Measurements from ENCODE around the gene RGS17.
"Not testable (repeated sequence)": the region's sequence is repeated elsewhere in the genome, so short reads cannot be mapped to it uniquely, and the experiment has no call there.

The RGS17 gene

DNA sequence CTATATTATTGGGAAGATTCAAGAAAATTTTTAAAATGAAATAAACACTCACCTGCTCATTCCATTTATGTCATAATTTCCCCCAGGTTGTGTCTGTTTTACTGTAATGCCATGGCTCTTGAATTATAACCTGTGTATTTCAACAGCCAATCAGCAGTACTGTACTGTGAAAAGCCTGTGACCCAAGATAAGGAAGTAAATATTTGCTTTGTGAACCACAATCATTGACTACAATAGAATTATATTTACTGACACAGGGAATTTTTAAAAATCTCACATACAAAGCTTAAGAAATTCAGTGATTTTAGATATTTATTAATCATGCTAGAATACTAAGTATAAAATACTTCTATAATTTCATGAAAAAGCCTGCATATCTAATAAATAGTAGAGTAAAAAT, 6.0 kb downstream of the RGS17 start:
- no peak for DNase-seq (ENCODE audit: low read depth in 2 of 2)

DNA sequence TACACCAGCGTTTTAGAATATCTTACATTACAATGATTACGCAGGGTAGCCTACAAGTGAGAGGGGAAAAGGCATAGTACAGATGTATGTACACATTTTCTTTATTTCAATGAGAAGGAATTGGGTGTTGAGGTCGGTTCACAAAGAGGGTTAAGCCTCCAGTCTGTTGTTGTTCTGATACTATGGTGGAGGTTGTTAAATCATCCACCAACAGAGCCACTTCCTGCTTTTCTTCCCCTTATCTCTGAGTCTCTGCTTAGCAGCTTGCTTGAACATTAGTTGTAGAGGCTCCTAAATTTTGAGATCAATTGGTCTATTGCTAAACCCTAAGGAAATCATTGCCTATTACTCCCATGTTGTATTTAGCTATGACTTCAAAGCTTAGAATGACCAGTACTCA, 7.3 kb downstream of the RGS17 start:
- DNase-seq (ENCODE audit: low read depth in 2 of 2) = no peak

DNA sequence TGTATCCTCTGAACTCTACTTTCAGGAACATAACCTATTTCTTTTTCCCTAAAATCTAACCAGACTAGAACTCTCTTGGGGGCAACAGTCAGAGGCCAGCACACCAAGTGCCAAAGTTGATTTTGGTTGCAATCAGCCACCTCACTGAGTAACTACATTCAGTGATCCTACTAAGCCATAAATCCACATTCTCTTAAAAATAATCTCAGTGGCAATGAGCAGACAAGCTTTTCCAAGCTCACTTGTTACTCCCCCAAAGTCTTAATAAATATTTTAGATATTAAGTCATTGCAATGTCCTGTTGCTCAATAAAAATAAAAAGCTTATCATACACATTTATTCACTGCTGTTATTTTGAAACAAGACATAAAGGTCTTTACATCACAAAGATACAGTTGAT, 9.8 kb downstream of the RGS17 start:
- no peak for DNase-seq (ENCODE audit: low read depth in 2 of 2)

DNA sequence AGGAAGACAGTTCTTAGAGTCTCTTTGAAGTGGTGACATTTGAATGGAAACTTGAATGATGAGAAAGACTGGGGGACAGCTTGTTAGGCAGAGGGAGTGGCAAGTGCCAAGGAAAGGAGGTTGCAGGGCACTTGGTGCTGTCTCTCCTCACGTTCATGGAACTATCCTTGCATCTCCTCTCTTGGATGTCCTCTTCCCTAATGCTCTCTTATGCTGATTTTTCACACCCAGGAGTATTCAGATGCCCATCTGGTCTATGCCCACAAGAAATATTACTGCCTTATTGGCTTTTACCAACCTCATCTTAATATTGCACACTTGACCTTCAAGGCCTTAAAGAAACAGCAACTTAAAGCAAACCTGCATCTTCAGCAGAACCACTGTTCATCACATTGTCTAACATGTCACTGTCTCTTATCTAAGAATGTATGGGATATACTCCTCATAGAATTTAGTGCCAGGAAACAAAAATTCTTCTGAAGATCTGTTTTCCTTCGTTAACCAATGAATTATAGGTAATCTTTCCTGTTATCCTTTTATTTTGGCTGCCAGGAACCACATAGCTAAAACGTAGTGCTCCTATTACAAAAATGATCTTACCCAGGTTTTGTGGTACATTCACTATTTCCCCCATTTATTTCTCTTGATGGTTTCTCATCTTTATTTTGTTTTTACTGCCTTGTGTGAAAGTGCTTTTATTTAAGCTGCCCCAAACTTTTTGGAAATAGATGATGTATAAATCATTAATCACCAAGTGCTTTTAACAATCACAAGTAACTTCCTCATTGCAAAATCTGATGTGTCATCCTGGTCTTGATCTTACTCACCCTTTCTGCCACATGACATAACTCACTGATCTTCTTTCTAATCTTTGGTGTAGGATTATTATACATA, 12.8 kb downstream of the RGS17 start:
- no peak for DNase-seq (ENCODE audit: low read depth in 2 of 2)

DNA sequence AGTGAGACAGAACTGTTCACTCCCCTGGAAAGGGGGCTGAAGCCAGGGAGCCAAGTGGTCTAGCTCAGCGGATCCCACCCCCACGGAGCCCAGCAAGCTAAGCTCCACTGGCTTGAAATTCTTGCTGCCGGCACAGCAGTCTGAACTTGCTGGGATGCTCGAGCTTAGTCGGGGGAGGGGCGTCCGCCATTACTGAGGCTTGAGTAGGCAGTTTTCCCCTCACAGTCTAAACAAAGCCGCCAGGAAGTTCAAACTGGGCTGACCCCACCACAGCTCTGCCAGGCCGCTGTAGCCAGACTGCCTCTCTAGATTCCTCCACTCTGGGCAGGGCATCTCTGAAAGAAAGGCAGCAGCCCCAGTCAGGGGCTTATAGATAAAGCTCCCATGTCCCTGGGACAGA, 20.0 kb downstream of the RGS17 start:
- DNase-seq (ENCODE audit: low read depth in 2 of 2) = not testable (repeated sequence)

DNA sequence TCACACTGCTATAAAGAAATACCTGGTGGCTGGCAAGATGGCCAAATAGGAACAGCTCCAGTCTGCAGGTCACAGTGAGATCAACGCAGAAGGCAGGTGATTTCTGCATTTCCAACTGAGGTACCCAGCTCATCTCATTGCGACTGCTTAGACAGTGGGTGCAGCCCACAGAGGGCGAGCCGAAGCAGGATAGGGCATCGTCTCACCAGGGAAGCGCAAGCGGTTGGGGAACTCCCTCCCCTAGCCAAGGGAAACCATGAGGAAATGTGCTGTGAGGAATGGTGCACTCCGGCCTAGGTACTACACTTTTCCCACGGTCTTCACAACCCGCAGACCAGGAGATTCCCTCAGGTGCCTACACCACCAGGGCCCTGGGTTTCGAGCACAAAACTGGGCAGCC, 20.5 kb downstream of the RGS17 start:
- not testable (repeated sequence) for DNase-seq (ENCODE audit: low read depth in 2 of 2)

DNA sequence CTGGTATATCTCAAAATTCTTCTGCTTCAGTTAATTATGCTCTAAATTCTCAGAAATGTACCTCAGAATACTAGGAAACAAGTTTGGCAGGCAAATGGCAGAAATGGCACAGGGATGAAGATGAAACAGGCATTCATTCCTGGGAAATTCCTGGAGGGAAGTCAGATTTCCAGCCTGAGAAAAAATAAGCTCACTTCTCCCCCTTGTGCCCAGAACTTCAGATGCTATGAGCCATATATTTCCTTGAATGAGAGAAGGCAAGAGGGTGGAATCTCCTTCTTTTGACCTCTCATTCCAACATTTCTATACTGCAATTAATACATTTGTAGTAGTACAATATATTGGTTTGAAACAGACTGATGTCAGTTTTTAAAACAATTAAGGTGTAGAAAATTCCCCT, 22.8 kb downstream of the RGS17 start:
- DNase-seq (ENCODE audit: low read depth in 2 of 2) = no peak

DNA sequence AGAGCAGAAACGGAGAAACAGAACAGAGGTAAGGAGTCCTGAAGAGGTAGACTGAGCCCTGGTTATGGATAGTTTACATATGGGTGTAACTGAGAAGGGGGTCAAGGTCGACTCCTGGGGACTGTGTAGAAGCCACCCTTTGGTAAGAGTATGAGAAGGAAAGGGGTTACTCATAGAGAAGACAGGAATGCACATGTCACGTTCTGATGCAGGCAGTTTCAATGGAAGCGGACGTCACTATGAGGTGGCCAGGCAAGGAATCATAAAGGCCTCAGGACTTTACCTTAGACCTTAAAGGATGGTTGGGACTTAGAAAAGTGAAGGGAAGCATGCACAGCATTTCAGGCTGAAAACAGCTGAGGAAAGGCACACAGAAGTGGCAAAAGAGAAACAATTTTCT, 25.1 kb downstream of the RGS17 start:
- no peak for DNase-seq (ENCODE audit: low read depth in 2 of 2)

DNA sequence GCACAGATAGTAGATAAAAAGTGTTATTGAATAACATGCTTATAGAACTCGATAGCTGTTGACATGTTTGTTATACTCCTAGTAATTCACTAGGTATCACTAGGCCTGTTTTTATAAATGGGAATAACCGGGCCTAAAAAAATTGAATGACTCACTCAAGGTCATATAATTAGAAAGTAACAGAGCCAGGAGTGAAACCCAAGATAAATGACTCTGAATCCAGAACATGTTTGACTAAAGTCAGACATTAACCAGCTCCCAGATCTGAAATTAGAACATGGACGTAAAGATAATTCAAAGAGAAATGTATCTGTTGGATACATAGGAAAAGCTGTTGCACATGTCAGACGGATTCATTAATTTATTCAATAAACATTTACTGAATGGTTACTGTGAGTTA, 26.9 kb downstream of the RGS17 start:
- no peak for DNase-seq (ENCODE audit: low read depth in 2 of 2)

DNA sequence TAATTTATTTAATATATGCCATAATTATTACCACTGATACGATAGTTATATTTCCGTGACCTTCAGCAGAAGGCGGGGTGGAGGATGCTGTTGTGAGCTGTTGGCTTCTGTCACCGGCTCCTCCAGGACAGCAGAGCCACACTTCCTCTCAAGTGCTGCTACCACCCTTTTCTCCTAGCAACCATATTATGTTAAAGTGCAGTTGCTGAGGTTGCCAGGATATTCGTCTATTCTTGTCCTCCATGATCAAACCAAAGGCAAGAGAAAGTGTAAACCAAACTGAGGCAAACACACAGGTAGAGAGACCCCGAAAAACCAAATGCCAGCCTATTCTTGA, 27.8 kb downstream of the RGS17 start:
- DNase-seq (ENCODE audit: low read depth in 2 of 2) = no peak

DNA sequence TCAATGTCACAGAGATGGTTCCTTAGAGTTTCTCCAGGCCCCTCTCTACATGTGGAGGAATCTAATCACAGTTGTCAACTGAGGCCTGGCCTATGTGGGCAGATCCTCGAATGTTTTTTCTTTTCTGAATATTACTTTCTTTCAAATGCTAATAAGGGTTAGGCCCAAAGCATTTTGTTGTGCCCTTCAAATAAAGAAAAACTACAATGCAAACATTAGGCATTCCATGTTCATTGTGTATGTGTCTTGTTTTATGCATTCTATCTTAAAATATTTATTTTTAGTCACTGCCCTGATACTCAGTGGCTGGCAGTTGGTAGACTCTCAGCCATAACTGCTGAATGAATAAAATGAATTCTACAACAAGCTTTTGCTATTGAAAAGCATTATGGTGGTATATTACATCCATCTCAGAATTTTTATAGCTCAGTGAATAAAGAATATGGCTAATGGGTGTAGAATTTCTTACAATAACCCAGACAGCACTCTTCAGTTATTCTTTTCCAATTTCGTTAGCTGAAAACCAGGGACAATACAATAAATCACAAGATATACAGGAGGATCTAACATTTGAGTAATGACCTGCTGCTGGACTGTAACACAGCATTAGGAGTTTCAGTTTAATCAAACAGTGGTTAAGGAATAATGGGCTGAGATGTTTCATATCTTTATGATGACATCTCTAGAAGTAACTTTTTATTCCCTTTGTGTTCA, 28.3 kb downstream of the RGS17 start:
- no peak for DNase-seq (ENCODE audit: low read depth in 2 of 2)

DNA sequence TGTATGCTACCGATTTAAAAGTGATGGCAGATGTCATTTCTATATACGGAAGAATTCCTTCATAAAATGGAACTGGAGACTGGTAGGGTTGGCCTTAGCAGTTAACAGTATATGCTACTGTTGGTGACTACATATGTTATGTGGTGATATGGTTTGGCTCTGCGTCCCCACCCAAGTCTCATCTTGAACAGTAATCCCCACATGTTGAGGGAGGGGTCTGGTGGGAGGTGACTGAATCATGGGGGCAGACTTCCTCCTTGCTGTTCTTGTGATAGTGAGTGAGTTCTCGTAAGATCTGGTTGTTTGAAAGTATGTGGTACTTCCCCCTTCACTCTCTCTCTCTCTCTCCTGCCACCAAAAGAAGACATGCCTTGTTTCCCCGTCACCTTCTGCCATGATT, 29.6 kb downstream of the RGS17 start:
- no peak for DNase-seq (ENCODE audit: low read depth in 2 of 2)

DNA sequence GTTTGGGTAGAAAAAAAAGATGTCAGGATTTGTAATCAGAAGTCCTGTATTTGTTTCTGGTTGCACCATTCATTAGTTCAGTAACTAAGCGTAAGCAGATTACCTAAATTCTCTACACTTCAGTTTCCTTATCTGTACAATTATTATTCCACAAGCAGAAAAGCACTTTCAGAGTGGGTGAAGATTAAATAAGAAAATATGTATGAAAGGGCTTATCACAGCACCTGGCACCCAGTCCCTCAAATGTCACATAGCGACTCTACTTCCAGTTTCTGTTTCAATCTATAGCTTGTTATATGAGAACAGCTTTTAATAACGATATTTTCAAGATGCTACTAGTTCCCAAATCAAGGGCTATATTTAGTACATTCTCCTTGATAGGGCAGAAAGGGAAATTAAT, 31.4 kb downstream of the RGS17 start:
- no peak for DNase-seq (ENCODE audit: low read depth in 2 of 2)

DNA sequence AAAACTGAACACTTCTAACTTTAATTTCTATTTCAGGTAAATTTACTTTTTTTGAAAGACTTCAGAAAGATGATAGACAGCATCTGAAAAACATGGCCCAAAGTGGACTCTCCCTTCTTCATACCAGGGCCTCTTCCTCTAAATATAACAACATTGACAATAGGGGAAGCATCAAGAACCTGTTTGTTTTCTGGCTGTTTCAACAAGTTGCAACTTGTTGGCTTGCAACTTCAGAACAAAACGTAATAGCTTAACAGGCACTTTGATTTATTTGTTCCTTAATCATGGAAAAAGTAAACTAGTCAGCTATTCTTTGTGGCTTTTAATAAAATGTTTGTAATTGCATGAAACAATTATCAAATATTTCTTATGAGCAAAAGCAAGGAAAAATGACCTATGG, 34.3 kb downstream of the RGS17 start:
- DNase-seq (ENCODE audit: low read depth in 2 of 2) = no peak

DNA sequence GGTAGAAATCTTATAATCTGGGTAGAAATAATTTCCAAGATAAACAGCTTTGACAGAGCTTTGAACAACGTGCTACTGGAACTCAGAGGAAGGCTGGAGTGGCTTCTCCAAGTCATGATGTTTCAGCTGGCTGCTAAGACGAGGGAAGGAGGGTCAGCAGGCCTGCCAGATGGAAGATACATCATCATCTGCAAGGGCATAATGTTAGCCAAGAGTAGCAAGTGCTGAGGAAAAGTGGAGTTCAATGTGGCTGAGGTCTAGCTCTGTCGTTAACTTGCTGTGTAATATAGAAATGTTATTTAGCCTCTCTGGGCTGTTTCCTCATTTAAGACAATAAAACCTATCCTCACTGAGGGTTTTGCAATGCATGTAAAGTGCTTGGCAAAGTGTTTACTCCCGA, 35.1 kb downstream of the RGS17 start:
- no peak for DNase-seq (ENCODE audit: low read depth in 2 of 2)

DNA sequence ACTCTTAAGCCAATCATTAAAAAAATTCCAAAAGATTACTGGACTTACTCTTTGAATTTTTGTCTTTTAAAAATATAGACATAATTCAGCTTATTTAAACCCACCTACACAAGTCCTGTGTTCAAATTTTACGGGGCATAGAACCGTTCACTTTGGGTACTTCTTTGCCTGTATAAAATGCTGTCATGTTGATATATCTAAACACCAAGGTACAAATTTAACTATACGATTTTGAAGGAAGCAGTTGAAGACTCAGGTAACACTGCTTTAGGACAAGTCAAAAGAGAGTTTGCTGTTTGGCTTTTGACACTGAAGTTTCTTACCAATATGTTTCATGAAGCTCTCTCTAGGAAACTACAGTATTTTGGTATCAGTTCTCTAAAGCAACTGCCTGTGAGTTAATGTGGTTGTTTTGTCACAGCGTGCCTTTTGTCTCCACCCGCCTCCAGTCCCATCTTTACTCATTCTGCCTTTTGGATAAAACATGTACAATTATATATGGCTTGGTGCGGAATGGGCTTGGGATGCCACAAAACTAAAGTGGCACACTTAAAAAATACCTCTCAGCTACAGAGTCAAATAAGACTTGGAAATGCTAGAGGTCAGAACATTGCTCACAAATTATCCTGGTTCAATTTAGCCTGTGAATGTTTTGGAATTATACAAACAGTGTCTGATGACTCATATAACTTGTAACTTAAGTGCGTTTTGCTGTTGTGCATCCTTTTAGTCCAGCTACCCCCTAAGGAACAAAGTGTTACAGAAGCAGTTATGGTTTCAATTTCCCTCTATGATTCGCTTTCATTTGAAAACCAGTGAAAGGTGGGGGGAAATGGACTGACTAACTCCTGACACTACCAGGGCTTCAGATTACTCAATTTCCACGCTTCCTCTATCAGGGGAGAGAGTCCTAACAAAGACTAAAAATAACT, 38.7 kb downstream of the RGS17 start:
- no peak for DNase-seq (ENCODE audit: low read depth in 2 of 2)

DNA sequence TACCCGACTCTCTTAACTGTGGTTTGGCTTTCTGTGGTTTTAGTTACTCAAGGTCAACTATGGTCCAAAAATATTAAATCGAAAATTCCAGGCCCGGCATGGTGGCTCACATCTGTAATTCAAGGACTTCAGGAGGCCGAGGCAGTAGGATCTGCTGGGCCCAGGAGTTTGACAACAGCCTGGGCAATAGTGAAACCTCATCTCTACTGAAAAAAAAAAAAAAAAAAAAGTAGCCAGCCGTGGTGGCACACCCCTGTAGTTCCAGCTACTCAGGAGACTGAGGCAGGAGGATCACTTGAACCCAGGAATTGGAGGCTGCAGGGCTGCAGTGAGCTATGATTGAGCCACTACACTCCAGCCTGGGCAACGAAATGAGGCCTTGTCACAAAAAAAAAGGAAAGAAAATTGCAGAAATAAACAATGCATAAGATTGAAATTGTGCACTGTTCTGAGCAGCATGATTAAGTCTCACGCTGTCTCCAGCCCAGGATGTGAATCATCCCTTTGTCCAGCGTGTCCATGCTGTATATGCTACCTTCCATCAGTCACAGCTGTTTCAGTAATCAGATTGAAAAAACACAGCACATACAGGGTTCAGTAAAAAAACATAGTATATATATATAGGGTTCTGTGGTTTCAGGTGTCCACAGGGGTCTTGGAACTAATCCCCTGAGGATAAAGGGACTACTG, 40.7 kb downstream of the RGS17 start:
- no peak for DNase-seq (ENCODE audit: low read depth in 2 of 2)

DNA sequence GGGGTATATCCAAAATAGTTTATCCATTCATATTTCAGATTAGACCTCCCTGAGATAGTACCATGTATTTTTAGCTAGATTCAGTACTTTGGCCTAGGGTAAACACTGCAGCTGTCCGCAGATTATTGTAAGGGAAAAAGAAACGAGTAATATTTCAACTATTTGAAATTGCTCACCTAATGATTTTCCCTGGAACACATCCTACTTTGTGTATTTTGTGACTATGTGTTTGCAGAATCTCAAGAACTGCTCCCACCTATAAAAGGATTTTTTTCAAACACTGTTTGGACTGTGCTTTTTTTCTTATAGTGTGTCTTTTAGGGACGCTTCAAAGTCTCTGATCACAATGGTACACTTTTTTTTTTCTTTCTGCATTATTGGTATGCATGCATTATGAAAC, 42.3 kb downstream of the RGS17 start:
- no peak for DNase-seq (ENCODE audit: low read depth in 2 of 2)

DNA sequence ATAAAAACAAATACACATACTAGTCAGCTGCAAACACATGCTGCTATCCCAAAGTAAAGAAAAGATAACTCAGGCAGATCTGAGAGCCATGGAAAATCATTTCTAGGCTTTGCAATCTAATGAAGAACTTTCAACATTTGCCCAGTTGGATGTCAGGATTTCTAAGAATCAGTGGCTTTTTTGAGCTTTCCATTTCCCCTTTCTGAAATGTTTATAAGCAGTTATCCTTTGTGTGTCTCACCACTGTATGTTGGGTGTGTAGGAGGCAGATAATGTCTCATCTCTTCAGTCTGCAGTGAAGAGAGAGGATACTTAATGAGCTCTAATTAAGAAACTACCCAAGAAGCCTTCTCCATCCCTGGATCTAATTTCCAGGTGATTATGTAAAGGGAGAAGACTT, 43.6 kb downstream of the RGS17 start:
- no peak for DNase-seq (ENCODE audit: low read depth in 2 of 2)

DNA sequence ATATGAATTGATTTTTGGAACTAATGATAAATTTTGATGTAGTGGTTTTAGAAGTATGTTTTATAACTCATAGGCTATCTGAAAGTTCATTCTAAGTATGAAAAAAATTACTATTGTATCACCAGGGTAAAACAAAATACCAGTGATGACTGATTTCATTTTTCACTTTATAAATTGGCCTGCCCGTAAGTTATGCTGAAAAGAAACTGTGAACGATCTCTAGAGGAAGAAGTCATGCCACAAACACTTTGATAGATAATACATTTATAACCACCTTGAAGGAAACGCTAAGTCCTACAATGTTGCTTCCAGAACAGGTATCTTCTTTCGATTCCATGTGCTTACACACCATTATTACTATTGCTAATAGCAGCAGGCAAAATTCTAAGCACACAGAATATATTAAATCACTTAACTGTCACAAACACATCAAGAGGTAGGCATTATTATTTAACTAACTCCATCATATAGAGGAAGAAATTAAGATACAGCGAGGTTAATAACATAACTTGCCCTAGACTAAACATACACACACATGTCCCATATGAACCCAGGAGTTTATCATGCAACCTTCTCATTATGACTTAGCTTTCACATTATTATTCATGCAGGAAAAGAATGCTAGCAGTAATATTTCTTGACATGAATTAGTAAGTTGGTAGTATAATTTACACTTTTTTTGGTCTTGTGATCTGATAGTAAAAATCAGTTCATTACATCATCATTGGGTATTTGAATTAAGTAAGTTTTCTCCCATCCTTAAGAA, 44.7 kb downstream of the RGS17 start:
- no peak for DNase-seq (ENCODE audit: low read depth in 2 of 2)

DNA sequence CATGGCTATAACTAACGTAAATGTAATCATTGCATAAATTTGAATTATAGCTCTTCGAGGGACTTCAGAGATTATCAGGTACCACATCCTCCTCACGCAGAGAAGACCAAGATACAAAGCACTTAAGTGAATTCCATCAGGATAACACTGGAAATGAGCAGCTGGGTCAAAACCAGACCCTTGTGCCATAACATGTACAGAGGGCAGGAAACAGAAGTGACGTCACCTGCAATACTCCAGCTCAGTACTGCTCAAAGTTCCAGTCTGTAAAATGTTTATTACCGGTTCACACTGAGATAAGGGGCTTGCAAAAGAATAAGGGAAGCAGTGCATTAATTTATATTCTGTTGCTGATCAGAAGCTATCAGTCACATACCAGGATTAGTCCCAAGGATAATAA, 45.8 kb downstream of the RGS17 start:
- DNase-seq (ENCODE audit: low read depth in 2 of 2) = no peak

Data from stimulated activated CD4-positive, alpha-beta T cell treated with anti-CD3 and anti-CD28 coated beads, Interleukin-15, amount 100 ng/mL, for 48 hours (primary cell).